Central memory CD4-positive, alpha-beta T cell (primary cell): ENCODE measurements around the gene SETBP1.

Source experiments
- DNase-seq: peaks from one replicate; pipeline ENCODE4 v3.0.0; 2022

SETBP1 gene

GRCh38 chr18:44946529-44947113, 265.9 kb downstream of the SETBP1 start:
- DNase-seq, result no peak

- no peak for DNase-seq
These were observed 269.3 kb downstream of the SETBP1 start for GRCh38 chr18:44949967-44950366.

- no peak for DNase-seq
These were observed 270.1 kb downstream of the SETBP1 start for GRCh38 chr18:44950685-44951195.

GRCh38 chr18:44951748-44952147, 271.1 kb downstream of the SETBP1 start:
- DNase-seq, result no peak

- DNase-seq, result no peak
These were observed 273.6 kb downstream of the SETBP1 start for GRCh38 chr18:44954257-44954656.

- no peak for DNase-seq
These were observed 275.1 kb downstream of the SETBP1 start for GRCh38 chr18:44955825-44956224.

GRCh38 chr18:44957025-44957424, 276.3 kb downstream of the SETBP1 start:
- no peak for DNase-seq

- DNase-seq, result no peak
These were observed 276.8 kb downstream of the SETBP1 start for GRCh38 chr18:44957461-44957860.

- no peak for DNase-seq
These were observed 277.4 kb downstream of the SETBP1 start for GRCh38 chr18:44958040-44958439.

- no peak for DNase-seq
These were observed 277.8 kb downstream of the SETBP1 start for GRCh38 chr18:44958455-44958854.

GRCh38 chr18:44959013-44959412, 278.3 kb downstream of the SETBP1 start:
- DNase-seq, result no peak

- no peak for DNase-seq
These were observed 279.9 kb downstream of the SETBP1 start for GRCh38 chr18:44960580-44960979.

- DNase-seq, result no peak
These were observed 280.8 kb downstream of the SETBP1 start for GRCh38 chr18:44961288-44961995.

GRCh38 chr18:44967599-44967998, 286.9 kb downstream of the SETBP1 start:
- DNase-seq, result no peak

- no peak for DNase-seq
These were observed 287.6 kb downstream of the SETBP1 start for GRCh38 chr18:44968336-44968735.

- no peak for DNase-seq
These were observed 288.6 kb downstream of the SETBP1 start for GRCh38 chr18:44969214-44969795.

- DNase-seq, result no peak
These were observed 292.6 kb downstream of the SETBP1 start for GRCh38 chr18:44973282-44973681.

GRCh38 chr18:44974174-44974573, 293.5 kb downstream of the SETBP1 start:
- DNase-seq, result no peak

- DNase-seq, result no peak
These were observed 297.2 kb downstream of the SETBP1 start for GRCh38 chr18:44977856-44978255.

GRCh38 chr18:44979748-44980147, 299.1 kb downstream of the SETBP1 start:
- no peak for DNase-seq

GRCh38 chr18:44981121-44981520, 300.4 kb downstream of the SETBP1 start:
- no peak for DNase-seq

GRCh38 chr18:44986933-44987332, 306.2 kb downstream of the SETBP1 start:
- DNase-seq, result no peak

GRCh38 chr18:44987371-44987770, 306.7 kb downstream of the SETBP1 start:
- no peak for DNase-seq
